ENCODE measurements around the gene ATP6V1A. TPM values are rescaled to one million over a fixed set of nuclear protein-coding genes. Genes with fewer than 3 reads are reported as not detected.

The ATP6V1A gene
- total RNA-seq, 1 donor from 2014 or later, result 69.5 TPM

Other genes with a start within 250 kb of the ATP6V1A start
- gene SPICE1, start 231.9 kb upstream of the ATP6V1A start, total RNA-seq, result 9.9 TPM
- gene SIDT1, start 214.5 kb upstream of the ATP6V1A start, total RNA-seq, result 1.5 TPM
- 15.1 TPM for gene USF3, start 50.4 kb upstream of the ATP6V1A start, total RNA-seq
- 175 TPM for gene NAA50, start 786 bp upstream of the ATP6V1A start, total RNA-seq
- gene GRAMD1C, start 91.8 kb downstream of the ATP6V1A start, total RNA-seq, result 1.8 TPM
- 3.7 TPM for gene ZDHHC23, start 201.0 kb downstream of the ATP6V1A start, total RNA-seq

Data from mesenteric fat pad (tissue), 1 donor.